A549 (cell line): ENCODE results near the gene IL18BP. TPM values are rescaled to one million over a fixed set of nuclear protein-coding genes. Genes with fewer than 3 reads are reported as not detected.

Experiments used
- ATAC-seq, 2 experiments: fragments of 200-7000 bp in 1 of 2; fragments of >200 bp in 1 of 2; cut with Nextera tagmentation in 1 of 2; cut with Tn5 transposase in 1 of 2; 3 replicates each; pipeline versions ENCODE4 v1.8.0 to v1.9.1; 2018 to 2020; ENCODE audit warnings: mild to moderate bottlenecking in 1 of 2, moderate library complexity in 1 of 2
- CTCF ChIA-PET: fragments of 300-600 bp; sonication (Branson Sonifier 250); formaldehyde crosslinking; extraction: SDS; loops from one replicate; lab custom pipeline; 2021; ENCODE audit warnings: antibody characterized with exemption, inconsistent platforms; lab: Yijun Ruan, JAX
- POLR2A ChIA-PET: fragments of 350-600 bp; formaldehyde crosslinking; extraction: SDS; loops from one replicate; lab custom pipeline; 2021; ENCODE audit warnings: antibody characterized with exemption, inconsistent platforms; lab: Yijun Ruan, JAX
- DNase-seq, 2 experiments: peaks; one replicate each; pipeline versions ENCODE4 v3.0.0 to v3.0.0-alpha.2; 2011 to 2016; ENCODE audit warnings: low read depth in 1 of 2, low spot score in 1 of 2
- FAIRE-seq: peaks from 2 replicates; lab custom pipeline; 2011; peaks lifted over from hg19 to GRCh38; lab: Jason Lieb, UNC
- H3K27ac ChIP-seq, 2 experiments: fragments of >200 bp; sonication (Bioruptor Twin); formaldehyde crosslinking; 3 replicates each; pipeline ENCODE4 v1.5.1; 2016 to 2017
- H3K4me1 ChIP-seq: fragments of >200 bp; sonication (Bioruptor Twin); formaldehyde crosslinking; 3 replicates; pipeline ENCODE4 v1.6.1; 2016
- H3K4me2 ChIP-seq: fragments of >200 bp; sonication (Bioruptor Twin); formaldehyde crosslinking; 3 replicates; pipeline ENCODE4 v1.6.1; 2016
- H3K4me3 ChIP-seq: fragments of >200 bp; sonication (Bioruptor Twin); formaldehyde crosslinking; 3 replicates; pipeline ENCODE4 v1.5.1; 2016
- H3K9me3 ChIP-seq: fragments of >200 bp; sonication (Bioruptor Twin); formaldehyde crosslinking; 3 replicates; pipeline ENCODE4 v1.6.1; 2016
- CBX2 ChIP-seq: fragments of 200-600 bp; sonication (generic); IDR thresholded peaks from 2 replicates; pipeline ENCODE4 v1.6.1; 2016; ENCODE audit warnings: low read depth, mild to moderate bottlenecking, borderline replicate concordance
- CBX8 ChIP-seq: fragments of 200-600 bp; sonication (generic); IDR thresholded peaks from 2 replicates; pipeline ENCODE4 v1.6.1; 2016
- CEBPB ChIP-seq, 2 experiments: fragments of >200 bp in 1 of 2; sonication (Bioruptor Twin) in 1 of 2; formaldehyde crosslinking in 1 of 2; IDR thresholded peaks; 2 replicates each; pipeline ENCODE4 v1.6.1; 2012 to 2016
- CHD4 ChIP-seq: fragments of 200-600 bp; sonication (generic); IDR thresholded peaks from 2 replicates; pipeline ENCODE4 v1.6.1; 2016; ENCODE audit warnings: antibody characterized with exemption, mild to moderate bottlenecking, borderline replicate concordance
- EHF ChIP-seq: fragments of 250-450 bp; sonication (Bioruptor Pico); IDR thresholded peaks from 2 replicates; pipeline ENCODE4 v1.5.0; 2020; ENCODE audit warnings: mild to moderate bottlenecking
- FOSB ChIP-seq: fragments of 250-450 bp; sonication (Bioruptor Pico); IDR thresholded peaks from 2 replicates; pipeline ENCODE4 v1.5.0; 2020; ENCODE audit warnings: mild to moderate bottlenecking, moderate library complexity
- FOSL2 ChIP-seq, 2 experiments: fragments of 450-650 bp in 1 of 2; fragments of >200 bp in 1 of 2; sonication (Bioruptor Twin) in 1 of 2; formaldehyde crosslinking; IDR thresholded peaks; 2 replicates each; pipeline versions ENCODE4 v1.5.0 to v1.6.1; 2016 to 2020; ENCODE audit warnings: mild to moderate bottlenecking in 1 of 2, moderate library complexity in 1 of 2
- FOXS1 ChIP-seq: fragments of 250-450 bp; sonication (Bioruptor Pico); IDR thresholded peaks from 2 replicates; pipeline ENCODE4 v1.5.0; 2020; ENCODE audit warnings: mild to moderate bottlenecking, moderate library complexity
- GATA3 ChIP-seq: IDR thresholded peaks from 2 replicates; pipeline ENCODE4 v1.6.1; 2012; ENCODE audit warnings: borderline replicate concordance
- HDAC2 ChIP-seq: fragments of 200-600 bp; sonication (generic); IDR thresholded peaks from 2 replicates; pipeline ENCODE4 v1.6.1; 2016
- HEYL ChIP-seq: fragments of 250-450 bp; sonication (Bioruptor Pico); IDR thresholded peaks from 2 replicates; pipeline ENCODE4 v1.8.0; 2021; ENCODE audit warnings: mild to moderate bottlenecking, moderate library complexity
- HOXB13 ChIP-seq: fragments of 250-450 bp; sonication (Bioruptor Pico); IDR thresholded peaks from 2 replicates; pipeline ENCODE4 v1.5.0; 2020; ENCODE audit warnings: low read depth, mild to moderate bottlenecking, moderate library complexity
- HOXB5 ChIP-seq: fragments of 250-450 bp; sonication (Bioruptor Pico); IDR thresholded peaks from 2 replicates; pipeline ENCODE4 v1.5.0; 2020; ENCODE audit warnings: mild to moderate bottlenecking, moderate library complexity
- JUN ChIP-seq, 2 experiments: fragments of >200 bp; sonication (Bioruptor Twin); formaldehyde crosslinking; IDR thresholded peaks; 2 replicates in 1 of 2; 3 replicates in 1 of 2; pipeline ENCODE4 v1.6.1; 2016 to 2017
- JUNB ChIP-seq: fragments of >200 bp; sonication (Bioruptor Twin); formaldehyde crosslinking; IDR thresholded peaks from 2 replicates; pipeline ENCODE4 v1.6.1; 2016
- KDM1A ChIP-seq: fragments of 200-600 bp; sonication (generic); IDR thresholded peaks from 2 replicates; pipeline ENCODE4 v1.6.1; 2016; ENCODE audit warnings: low read depth, mild to moderate bottlenecking
- KDM5A ChIP-seq: fragments of 200-600 bp; sonication (generic); IDR thresholded peaks from 2 replicates; pipeline ENCODE4 v1.6.1; 2016; ENCODE audit warnings: antibody characterized with exemption, mild to moderate bottlenecking
- MAFK ChIP-seq: fragments of 450-650 bp; IDR thresholded peaks from 2 replicates; pipeline ENCODE4 v1.6.1; 2014; ENCODE audit not compliant: partially characterized antibody
- MAX ChIP-seq: IDR thresholded peaks from 2 replicates; pipeline ENCODE4 v1.6.1; 2012
- MAZ ChIP-seq: fragments of 150-350 bp; IDR thresholded peaks from 2 replicates; pipeline ENCODE4 v1.6.1; 2014; ENCODE audit warnings: antibody characterized with exemption, low read depth, low read length, borderline replicate concordance
- NFE2L2 ChIP-seq: fragments of 150-350 bp; conservative IDR thresholded peaks from 2 replicates; pipeline ENCODE4 v1.6.1; 2014; ENCODE audit warnings: low read length
- NPAS2 ChIP-seq: fragments of 250-450 bp; sonication (Bioruptor Pico); IDR thresholded peaks from 2 replicates; pipeline ENCODE4 v1.8.0; 2022; ENCODE audit warnings: mild to moderate bottlenecking, moderate library complexity, borderline replicate concordance
- NR3C1 ChIP-seq: fragments of >200 bp; sonication (Bioruptor Twin); formaldehyde crosslinking; IDR thresholded peaks from 3 replicates; pipeline ENCODE4 v1.6.1; 2017
- PHF8 ChIP-seq: fragments of 200-600 bp; sonication (generic); IDR thresholded peaks from 2 replicates; pipeline ENCODE4 v1.6.1; 2016; ENCODE audit warnings: low read depth, mild to moderate bottlenecking, antibody characterized with exemption, moderate library complexity, borderline replicate concordance
- POLR2AphosphoS2 ChIP-seq: conservative IDR thresholded peaks from 2 replicates; pipeline ENCODE4 v1.6.1; 2012; ENCODE audit warnings: low read length, improper control_type of control experiment, inconsistent platforms
- RAD21 ChIP-seq, 2 experiments: fragments of >200 bp in 1 of 2; sonication (Bioruptor Twin) in 1 of 2; formaldehyde crosslinking in 1 of 2; IDR thresholded peaks in 1 of 2; conservative IDR thresholded peaks in 1 of 2; 2 replicates in 1 of 2; 3 replicates in 1 of 2; pipeline ENCODE4 v1.6.1; 2012 to 2018; ENCODE audit warnings: inconsistent platforms in 1 of 2
- RARB ChIP-seq: fragments of 250-450 bp; sonication (Bioruptor Pico); IDR thresholded peaks from 2 replicates; pipeline ENCODE4 v1.8.0; 2021; ENCODE audit warnings: mild to moderate bottlenecking, moderate library complexity
- RCOR1 ChIP-seq: fragments of 150-350 bp; IDR thresholded peaks from 2 replicates; pipeline ENCODE4 v1.6.1; 2014; ENCODE audit warnings: antibody characterized with exemption, low read length, low read depth
- RFX5 ChIP-seq: fragments of 450-650 bp; IDR thresholded peaks from 2 replicates; pipeline ENCODE4 v1.7.1; 2014; ENCODE audit warnings: antibody characterized with exemption, mild to moderate bottlenecking, moderate library complexity
- TP53 ChIP-seq: fragments of 250-450 bp; sonication (Bioruptor Pico); IDR thresholded peaks from 2 replicates; pipeline ENCODE4 v1.5.0; 2021; ENCODE audit warnings: mild to moderate bottlenecking, moderate library complexity
- ZFP36 ChIP-seq: fragments of 450-650 bp; IDR thresholded peaks from 2 replicates; pipeline ENCODE4 v1.6.1; 2014; ENCODE audit warnings: borderline replicate concordance; ENCODE audit not compliant: partially characterized antibody
- ZNF302 ChIP-seq: fragments of 250-450 bp; sonication (Bioruptor Pico); IDR thresholded peaks from 2 replicates; pipeline ENCODE4 v1.9.0; 2021; ENCODE audit warnings: inconsistent platforms, mild to moderate bottlenecking, moderate library complexity
- WGBS: methylation state at CpG from one replicate; pipeline ENCODE4 v1.1.6; 2017; ENCODE audit errors: missing lambda C conversion rate; 5-methylcytosine and 5-hydroxymethylcytosine counted together
- polyA plus RNA-seq, 4 experiments: library from polyadenylated mRNA; depleted of rRNA in 3 of 4; stranded (reverse); fragments of >200 nt; fragmentation: RNase III in 1 of 4; extraction: RNeasy Plus Mini Kit Qiagen cat#74134 plus additional on column Dnase treatment in 1 of 4; gene quantifications; 2 replicates in 3 of 4; 3 replicates in 1 of 4; pipeline ENCODE4 v1.2.3, GENCODE V29; 2011 to 2017
- TF ChIP-seq, protein P1 (sequence below): IDR thresholded peaks from 2 replicates; pipeline ENCODE4 v1.6.1; 2012; ENCODE audit warnings: low read depth, borderline replicate concordance
- TF ChIP-seq, protein P2 (sequence below): fragments of 150-350 bp; IDR thresholded peaks from 2 replicates; pipeline ENCODE4 v1.6.1; 2014; ENCODE audit warnings: low read depth, mild to moderate bottlenecking, low read length
- TF ChIP-seq, protein P3 (sequence below): IDR thresholded peaks from 2 replicates; pipeline ENCODE4 v1.6.1; 2012
- TF ChIP-seq, protein P4 (sequence below): fragments of >200 bp; sonication (Bioruptor Twin); formaldehyde crosslinking; IDR thresholded peaks from 2 replicates; pipeline ENCODE4 v1.6.1; 2016
- TF ChIP-seq, protein P5 (sequence below): fragments of >200 bp; sonication (Bioruptor Twin); formaldehyde crosslinking; IDR thresholded peaks from 3 replicates; pipeline ENCODE4 v1.5.1; 2016
- TF ChIP-seq, protein P6 (sequence below): fragments of 450-650 bp; IDR thresholded peaks from 2 replicates; pipeline ENCODE4 v1.6.1; 2014; ENCODE audit warnings: antibody characterized with exemption

IL18BP gene
- polyA plus RNA-seq, 2 of the 4 experiments (the other 2 are of a cell fraction): 6.0 to 7.6 TPM

DNA sequence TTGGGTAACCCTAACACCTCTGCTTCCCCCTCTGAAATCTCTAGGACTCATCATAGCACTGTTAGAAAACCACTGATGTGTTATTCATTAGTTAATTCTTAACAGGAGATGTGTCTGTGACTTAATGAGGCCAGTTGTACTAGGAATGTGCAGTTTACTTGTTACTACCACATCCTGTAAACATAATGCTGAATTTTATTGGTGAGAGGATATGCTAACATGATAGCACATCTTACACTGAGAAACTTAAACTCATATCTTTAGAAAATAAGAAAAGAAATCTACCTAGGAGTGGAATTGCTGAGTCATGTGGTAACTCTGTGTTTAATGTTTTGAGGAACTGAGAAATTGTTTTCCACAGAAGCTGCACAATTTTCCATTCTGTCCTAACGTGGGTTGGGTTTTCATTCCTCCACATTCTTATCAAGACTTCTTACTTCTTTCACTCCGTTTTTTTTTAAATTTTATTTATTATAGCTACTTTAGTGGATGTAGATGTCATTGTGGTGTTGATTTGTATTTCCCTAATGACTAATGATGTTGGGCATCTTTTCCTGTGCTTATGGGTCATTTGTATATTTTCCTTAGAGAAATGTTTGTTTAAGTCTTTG lies 36.2 kb upstream of the IL18BP start:
- WGBS: 4% methylated on average over 2 of the region's 2 CpGs
- H3K4me2 ChIP-seq: peak overlapping the region; percentile 55
- peak in 1 of 2 experiments; percentile 28; a peak in 2 of 6 replicates for ATAC-seq

GRCh38 chr11:71963468-71963867 lies 35.2 kb upstream of the IL18BP start:
- FAIRE-seq (no peak), DNase-seq (no peak), ATAC-seq (no peak)
- Histone ChIP-seq H3K4me1 (peaks cover 43% of the 10 kb centered on the region), H3K4me3 (no peak overlapping the region), H3K27ac (peak overlapping the region; percentile 81 to 83; a peak in 5 of 6 replicates), H3K4me2 (peak overlapping the region; percentile 55; the same call in 1 of the 3 replicates), H3K9me3 (peaks cover 3% of the 10 kb centered on the region; the same call in 1 of the 3 replicates)
- CTCF ChIA-PET: interaction anchor here (0.9 to 7.5 kb wide), 2 partner anchors 14 to 18 kb away, joined by 3 to 51 read pairs; no protein-coding TSS in a partner anchor
- POLR2A ChIA-PET: no interaction called here
- WGBS: 95% methylated on average over 8 of the region's 8 CpGs
- TF ChIP-seq, protein P1, sequence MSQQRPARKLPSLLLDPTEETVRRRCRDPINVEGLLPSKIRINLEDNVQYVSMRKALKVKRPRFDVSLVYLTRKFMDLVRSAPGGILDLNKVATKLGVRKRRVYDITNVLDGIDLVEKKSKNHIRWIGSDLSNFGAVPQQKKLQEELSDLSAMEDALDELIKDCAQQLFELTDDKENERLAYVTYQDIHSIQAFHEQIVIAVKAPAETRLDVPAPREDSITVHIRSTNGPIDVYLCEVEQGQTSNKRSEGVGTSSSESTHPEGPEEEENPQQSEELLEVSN: no peak
- TF ChIP-seq, protein P2, sequence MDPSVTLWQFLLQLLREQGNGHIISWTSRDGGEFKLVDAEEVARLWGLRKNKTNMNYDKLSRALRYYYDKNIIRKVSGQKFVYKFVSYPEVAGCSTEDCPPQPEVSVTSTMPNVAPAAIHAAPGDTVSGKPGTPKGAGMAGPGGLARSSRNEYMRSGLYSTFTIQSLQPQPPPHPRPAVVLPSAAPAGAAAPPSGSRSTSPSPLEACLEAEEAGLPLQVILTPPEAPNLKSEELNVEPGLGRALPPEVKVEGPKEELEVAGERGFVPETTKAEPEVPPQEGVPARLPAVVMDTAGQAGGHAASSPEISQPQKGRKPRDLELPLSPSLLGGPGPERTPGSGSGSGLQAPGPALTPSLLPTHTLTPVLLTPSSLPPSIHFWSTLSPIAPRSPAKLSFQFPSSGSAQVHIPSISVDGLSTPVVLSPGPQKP: no peak
- no peak for TF ChIP-seq HOXB13 (CRISPR knock-in tag)
- TF ChIP-seq TP53 (CRISPR knock-in tag): no peak
- TF ChIP-seq JUN (IDR thresholded peaks at IDR 0.05): no peak
- TF ChIP-seq EHF: no peak
- TF ChIP-seq, protein P3, sequence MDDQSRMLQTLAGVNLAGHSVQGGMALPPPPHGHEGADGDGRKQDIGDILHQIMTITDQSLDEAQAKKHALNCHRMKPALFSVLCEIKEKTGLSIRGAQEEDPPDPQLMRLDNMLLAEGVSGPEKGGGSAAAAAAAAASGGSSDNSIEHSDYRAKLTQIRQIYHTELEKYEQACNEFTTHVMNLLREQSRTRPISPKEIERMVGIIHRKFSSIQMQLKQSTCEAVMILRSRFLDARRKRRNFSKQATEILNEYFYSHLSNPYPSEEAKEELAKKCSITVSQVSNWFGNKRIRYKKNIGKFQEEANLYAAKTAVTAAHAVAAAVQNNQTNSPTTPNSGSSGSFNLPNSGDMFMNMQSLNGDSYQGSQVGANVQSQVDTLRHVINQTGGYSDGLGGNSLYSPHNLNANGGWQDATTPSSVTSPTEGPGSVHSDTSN: no peak
- TF ChIP-seq NPAS2 (CRISPR knock-in tag): no peak
- TF ChIP-seq CBX8: no peak
- TF ChIP-seq, protein P4, sequence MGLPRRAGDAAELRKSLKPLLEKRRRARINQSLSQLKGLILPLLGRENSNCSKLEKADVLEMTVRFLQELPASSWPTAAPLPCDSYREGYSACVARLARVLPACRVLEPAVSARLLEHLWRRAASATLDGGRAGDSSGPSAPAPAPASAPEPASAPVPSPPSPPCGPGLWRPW: no peak
- TF ChIP-seq JUNB: no peak

More for the DNA sequence above, 36.2 kb upstream of the IL18BP start:
- ChIA-PET POLR2A (no interaction called here), CTCF (interaction anchor here (0.9 kb wide), 1 partner anchor 17 kb away, joined by 3 read pairs; no protein-coding TSS in a partner anchor)
- peak in 1 of 2 experiments; percentile 38 for DNase-seq
- TF ChIP-seq PHF8: no peak
- TF ChIP-seq KDM5A: no peak
- TF ChIP-seq, protein P1: no peak
- TF ChIP-seq MAFK: peak; percentile 98
- TF ChIP-seq FOSL2 (IDR thresholded peaks at IDR 0.05): no peak
- 0 out of 2 replicates have a peak, but pooled peaks have one; percentile 20 for TF ChIP-seq FOSL2 (CRISPR knock-in tag; IDR thresholded peaks at IDR 0.05)
- TF ChIP-seq RARB (CRISPR knock-in tag): no peak
- TF ChIP-seq FOXS1 (CRISPR knock-in tag): no peak
- TF ChIP-seq RAD21 (conservative IDR thresholded peaks at IDR 0.05 in 1 of 2, IDR thresholded peaks at IDR 0.05 in 1 of 2): no peak
- TF ChIP-seq POLR2AphosphoS2: no peak
- TF ChIP-seq ZNF302 (CRISPR knock-in tag): no peak
- TF ChIP-seq KDM1A: no peak
- TF ChIP-seq, protein P2: no peak
- TF ChIP-seq CBX2: no peak
- no peak for TF ChIP-seq CHD4
- TF ChIP-seq MAZ: no peak
- no peak; the same call in 1 of the 2 replicates for TF ChIP-seq GATA3
- no peak for TF ChIP-seq CBX8
- TF ChIP-seq, protein P5, sequence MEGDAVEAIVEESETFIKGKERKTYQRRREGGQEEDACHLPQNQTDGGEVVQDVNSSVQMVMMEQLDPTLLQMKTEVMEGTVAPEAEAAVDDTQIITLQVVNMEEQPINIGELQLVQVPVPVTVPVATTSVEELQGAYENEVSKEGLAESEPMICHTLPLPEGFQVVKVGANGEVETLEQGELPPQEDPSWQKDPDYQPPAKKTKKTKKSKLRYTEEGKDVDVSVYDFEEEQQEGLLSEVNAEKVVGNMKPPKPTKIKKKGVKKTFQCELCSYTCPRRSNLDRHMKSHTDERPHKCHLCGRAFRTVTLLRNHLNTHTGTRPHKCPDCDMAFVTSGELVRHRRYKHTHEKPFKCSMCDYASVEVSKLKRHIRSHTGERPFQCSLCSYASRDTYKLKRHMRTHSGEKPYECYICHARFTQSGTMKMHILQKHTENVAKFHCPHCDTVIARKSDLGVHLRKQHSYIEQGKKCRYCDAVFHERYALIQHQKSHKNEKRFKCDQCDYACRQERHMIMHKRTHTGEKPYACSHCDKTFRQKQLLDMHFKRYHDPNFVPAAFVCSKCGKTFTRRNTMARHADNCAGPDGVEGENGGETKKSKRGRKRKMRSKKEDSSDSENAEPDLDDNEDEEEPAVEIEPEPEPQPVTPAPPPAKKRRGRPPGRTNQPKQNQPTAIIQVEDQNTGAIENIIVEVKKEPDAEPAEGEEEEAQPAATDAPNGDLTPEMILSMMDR: no peak
- TF ChIP-seq CEBPB (IDR thresholded peaks at IDR 0.05): 0 out of 4 replicates have a peak, but pooled peaks of 1 of the 2 experiments have one; percentile 2
- TF ChIP-seq NR3C1: no peak
- TF ChIP-seq, protein P6, sequence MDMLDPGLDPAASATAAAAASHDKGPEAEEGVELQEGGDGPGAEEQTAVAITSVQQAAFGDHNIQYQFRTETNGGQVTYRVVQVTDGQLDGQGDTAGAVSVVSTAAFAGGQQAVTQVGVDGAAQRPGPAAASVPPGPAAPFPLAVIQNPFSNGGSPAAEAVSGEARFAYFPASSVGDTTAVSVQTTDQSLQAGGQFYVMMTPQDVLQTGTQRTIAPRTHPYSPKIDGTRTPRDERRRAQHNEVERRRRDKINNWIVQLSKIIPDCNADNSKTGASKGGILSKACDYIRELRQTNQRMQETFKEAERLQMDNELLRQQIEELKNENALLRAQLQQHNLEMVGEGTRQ: no peak
- no peak for TF ChIP-seq RCOR1
- TF ChIP-seq FOSB: no peak
- no peak for TF ChIP-seq RFX5
- TF ChIP-seq HDAC2: no peak
- TF ChIP-seq ZFP36: no peak
- TF ChIP-seq MAX: no peak; the same call in 1 of the 2 replicates
- TF ChIP-seq HOXB5 (CRISPR knock-in tag): no peak
- TF ChIP-seq NFE2L2: peak; percentile 92
- TF ChIP-seq EHF: no peak
- TF ChIP-seq HEYL (CRISPR knock-in tag): no peak
- no peak for FAIRE-seq
- Histone ChIP-seq H3K27ac (peak overlapping the region; percentile 81 to 83), H3K4me3 (no peak overlapping the region), H3K4me1 (peaks cover 52% of the 10 kb centered on the region), H3K9me3 (peaks cover 3% of the 10 kb centered on the region; the same call in 1 of the 3 replicates)
